Lower leg skin (tissue), 3 donors: Measurements from ENCODE around the gene LBHD2.

Source experiments
- CTCF ChIP-seq, 3 donors: fragments of 450-650 bp; IDR thresholded peaks; one replicate each; pipeline ENCODE4 v1.5.1; 2016; ENCODE audit warnings: antibody characterized with exemption in 3 of 3, mild to moderate bottlenecking in 3 of 3, moderate library complexity in 2 of 3
- POLR2A ChIP-seq, 2 donors: fragments of 450-650 bp; IDR thresholded peaks; one replicate each; pipeline ENCODE4 v1.6.1; 2016 to 2017; ENCODE audit warnings: antibody characterized with exemption in 2 of 2, mild to moderate bottlenecking in 1 of 2, moderate library complexity in 1 of 2

- TF ChIP-seq CTCF (IDR thresholded peaks at IDR 0.05), result no peak
- TF ChIP-seq POLR2A (IDR thresholded peaks at IDR 0.05), result no peak
Measured at GRCh38 chr14:103050935-103051334, 33.1 kb upstream of the LBHD2 start.
